Fibroblast of lung (primary cell): ENCODE measurements around the gene RXRA. TPM values are rescaled to one million over a fixed set of nuclear protein-coding genes. Genes with fewer than 3 reads are reported as not detected.

Experiments used
- DNase-seq, 2 donors: peaks; one replicate each; pipeline versions ENCODE4 v3.0.0 to v3.0.0-alpha.2; 2010; ENCODE audit warnings: low read depth in 2 of 2
- H2AFZ ChIP-seq: 2 replicates; pipeline ENCODE4 v1.5.1; 2012; ENCODE audit warnings: low read length, control low read depth, inconsistent platforms
- H3K27ac ChIP-seq: 2 replicates; pipeline ENCODE4 v1.5.1; 2011; ENCODE audit warnings: low read length, control low read depth; ENCODE audit not compliant: insufficient read depth
- H3K27me3 ChIP-seq: 2 replicates; pipeline ENCODE4 v1.5.1; 2011; ENCODE audit warnings: mild to moderate bottlenecking, low read length; ENCODE audit not compliant: control insufficient read depth, insufficient read depth
- H3K36me3 ChIP-seq: 2 replicates; pipeline ENCODE4 v1.5.1; 2011; ENCODE audit warnings: low read length; ENCODE audit not compliant: control insufficient read depth, insufficient read depth
- H3K4me1 ChIP-seq: 2 replicates; pipeline ENCODE4 v1.5.1; 2011; ENCODE audit warnings: low read length; ENCODE audit not compliant: control insufficient read depth, insufficient read depth; ENCODE audit errors: extremely low read depth
- H3K4me2 ChIP-seq: 2 replicates; pipeline ENCODE4 v1.5.1; 2011; ENCODE audit warnings: low read length, control low read depth; ENCODE audit not compliant: insufficient read depth; ENCODE audit errors: extremely low read depth
- H3K4me3 ChIP-seq, 4 experiments: fragments of 200-600 bp in 1 of 4; sonication (generic) in 1 of 4; replicated peaks in 1 of 4; 2 replicates each; pipeline ENCODE4 v1.5.1; 2011 to 2016; ENCODE audit warnings: low read length in 4 of 4, low read depth in 3 of 4, mild to moderate bottlenecking in 3 of 4, control low read depth in 2 of 4, inconsistent platforms in 1 of 4, mixed read lengths in 1 of 4; ENCODE audit not compliant: insufficient read depth in 1 of 4; ENCODE audit errors: control extremely low read depth in 1 of 4
- H3K79me2 ChIP-seq: 2 replicates; pipeline ENCODE4 v1.5.1; 2012; ENCODE audit warnings: mild to moderate bottlenecking, low read length, inconsistent platforms; ENCODE audit not compliant: control insufficient read depth, insufficient read depth
- H3K9ac ChIP-seq: 2 replicates; pipeline ENCODE4 v1.5.1; 2011; ENCODE audit warnings: mild to moderate bottlenecking, low read length, control low read depth; ENCODE audit not compliant: insufficient read depth
- H3K9me3 ChIP-seq: 2 replicates; pipeline ENCODE4 v1.5.1; 2012; ENCODE audit warnings: low read depth, low read length; ENCODE audit not compliant: control insufficient read depth, insufficient read depth
- H4K20me1 ChIP-seq: 2 replicates; pipeline ENCODE4 v1.5.1; 2011; ENCODE audit warnings: low read length; ENCODE audit not compliant: control insufficient read depth, insufficient read depth; ENCODE audit errors: extremely low read depth
- EZH2 ChIP-seq: IDR thresholded peaks from 2 replicates; pipeline ENCODE4 v1.5.1; 2012; ENCODE audit warnings: low read length, control low read depth, mild to moderate bottlenecking; ENCODE audit errors: missing control alignments
- polyA plus RNA-seq, 2 donors: library from polyadenylated mRNA; depleted of rRNA in 1 of 2; stranded (reverse) in 1 of 2; unstranded in 1 of 2; fragments of >200 nt; gene quantifications; 2 replicates each; pipeline ENCODE4 v1.2.1, GENCODE V29; 2011 to 2012; ENCODE audit warnings: missing spikeins in 1 of 2
- total RNA-seq: library from RNA; depleted of rRNA; stranded (reverse); fragments of >200 nt; gene quantifications from 2 replicates; pipeline ENCODE4 v1.2.1, GENCODE V29; 2014
- TF ChIP-seq, protein P1 (sequence below), 2 donors: IDR thresholded peaks in 1 of 2; conservative IDR thresholded peaks in 1 of 2; 1 replicate in 1 of 2; 2 replicates in 1 of 2; pipeline ENCODE4 v1.5.1; 2011 to 2012; ENCODE audit warnings: low read length in 2 of 2, control low read depth in 1 of 2, inconsistent platforms in 1 of 2, low read depth in 1 of 2, mild to moderate bottlenecking in 1 of 2

Gene RXRA
- total and polyA plus RNA-seq, 2 donors (not counting 1 experiment from before 2014, with no cell fraction given): 13.3 to 14.9 TPM

DNA sequence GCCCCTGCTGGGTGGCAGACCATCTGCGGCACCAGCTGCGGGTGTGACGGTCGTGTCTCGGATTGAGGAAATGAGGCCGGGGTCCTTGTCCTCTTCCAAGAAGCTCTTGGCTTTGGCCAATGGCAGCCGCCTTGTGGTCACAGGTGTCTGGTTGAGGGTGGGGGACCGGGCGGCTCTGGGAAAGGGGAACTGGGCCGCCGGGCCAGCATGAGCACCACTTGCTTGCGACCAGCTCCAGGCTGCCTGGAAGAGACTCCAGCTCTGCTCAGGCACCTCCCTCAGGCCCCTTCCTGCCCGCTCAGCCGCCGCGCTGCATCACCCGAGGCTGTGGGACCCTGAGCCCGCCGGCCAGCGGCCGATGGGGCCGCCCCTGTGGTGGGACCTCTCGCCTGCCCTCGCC, 59.7 kb downstream of the RXRA start:
- H3K36me3 ChIP-seq: no peaks in the 10 kb centered on the region
- H3K9me3 ChIP-seq: no peaks in the 10 kb centered on the region
- no peak overlapping the region for H3K9ac ChIP-seq
- DNase-seq: no peak
- no peak overlapping the region for H3K4me3 ChIP-seq
- no peak overlapping the region for H3K27ac ChIP-seq
- no peaks in the 10 kb centered on the region for H4K20me1 ChIP-seq
- peaks cover 10% of the 10 kb centered on the region for H3K79me2 ChIP-seq
- no peak overlapping the region for H2AFZ ChIP-seq
- H3K4me1 ChIP-seq: no peaks in the 10 kb centered on the region
- H3K4me2 ChIP-seq: no peak overlapping the region
- H3K27me3 ChIP-seq: no peaks in the 10 kb centered on the region
- TF ChIP-seq, protein P1, sequence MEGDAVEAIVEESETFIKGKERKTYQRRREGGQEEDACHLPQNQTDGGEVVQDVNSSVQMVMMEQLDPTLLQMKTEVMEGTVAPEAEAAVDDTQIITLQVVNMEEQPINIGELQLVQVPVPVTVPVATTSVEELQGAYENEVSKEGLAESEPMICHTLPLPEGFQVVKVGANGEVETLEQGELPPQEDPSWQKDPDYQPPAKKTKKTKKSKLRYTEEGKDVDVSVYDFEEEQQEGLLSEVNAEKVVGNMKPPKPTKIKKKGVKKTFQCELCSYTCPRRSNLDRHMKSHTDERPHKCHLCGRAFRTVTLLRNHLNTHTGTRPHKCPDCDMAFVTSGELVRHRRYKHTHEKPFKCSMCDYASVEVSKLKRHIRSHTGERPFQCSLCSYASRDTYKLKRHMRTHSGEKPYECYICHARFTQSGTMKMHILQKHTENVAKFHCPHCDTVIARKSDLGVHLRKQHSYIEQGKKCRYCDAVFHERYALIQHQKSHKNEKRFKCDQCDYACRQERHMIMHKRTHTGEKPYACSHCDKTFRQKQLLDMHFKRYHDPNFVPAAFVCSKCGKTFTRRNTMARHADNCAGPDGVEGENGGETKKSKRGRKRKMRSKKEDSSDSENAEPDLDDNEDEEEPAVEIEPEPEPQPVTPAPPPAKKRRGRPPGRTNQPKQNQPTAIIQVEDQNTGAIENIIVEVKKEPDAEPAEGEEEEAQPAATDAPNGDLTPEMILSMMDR (conservative IDR thresholded peaks at IDR 0.05 in 1 of 2, IDR thresholded peaks at IDR 0.05 in 1 of 2; ENCODE audit: low read depth in 1 of 2, low read length in 2 of 2): no peak
- no peak for TF ChIP-seq EZH2

DNA sequence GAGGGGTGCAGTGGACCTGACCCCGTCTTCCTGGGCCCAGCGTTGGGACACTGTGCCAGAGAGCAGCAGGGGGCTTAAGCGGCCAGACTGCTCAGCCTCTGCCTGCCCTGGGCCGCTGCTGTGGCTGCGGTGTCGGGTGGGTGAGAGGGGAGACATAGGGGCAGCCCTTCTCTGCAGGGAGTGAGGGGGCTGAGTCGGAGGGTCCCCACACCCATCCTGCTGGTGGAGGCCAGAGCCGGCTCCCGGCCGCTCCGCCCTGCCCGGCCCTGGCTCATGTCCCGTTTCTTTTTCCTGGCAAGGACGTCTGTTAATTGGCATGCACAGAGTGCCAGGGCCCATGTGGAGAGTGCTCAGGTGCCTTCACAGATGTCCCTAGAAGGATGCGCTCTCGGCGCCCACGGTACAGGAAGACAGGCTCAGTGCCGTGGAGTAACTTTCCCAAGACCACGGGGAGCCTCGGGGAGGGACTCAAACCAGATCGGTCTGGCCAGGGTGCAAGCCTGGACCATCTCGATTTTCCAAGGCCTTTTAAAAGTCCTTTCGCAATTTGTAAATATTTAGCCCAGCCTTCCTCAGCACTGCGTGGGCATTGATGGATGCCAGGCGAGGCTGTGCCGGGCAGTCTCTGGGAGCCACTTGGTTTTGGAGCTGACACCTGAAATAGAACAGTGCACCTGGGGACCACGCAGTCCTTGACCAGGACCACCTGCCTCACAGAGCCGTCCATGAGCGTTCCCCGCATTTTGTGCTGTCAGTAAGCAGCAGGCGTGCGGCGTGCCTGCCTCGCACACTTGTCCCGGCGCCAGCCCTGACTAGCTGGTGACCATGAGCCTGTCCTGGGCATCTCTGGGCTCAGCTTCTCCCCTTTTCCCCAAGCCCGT, 60.9 kb downstream of the RXRA start:
- TF ChIP-seq EZH2: no peak
- TF ChIP-seq, protein P1 (conservative IDR thresholded peaks at IDR 0.05 in 1 of 2, IDR thresholded peaks at IDR 0.05 in 1 of 2; ENCODE audit: low read depth in 1 of 2, low read length in 2 of 2): no peak
- no peak overlapping the region for H3K9ac ChIP-seq
- no peaks in the 10 kb centered on the region for H3K27me3 ChIP-seq
- H3K27ac ChIP-seq: no peak overlapping the region
- H3K4me3 ChIP-seq: no peak overlapping the region
- H3K79me2 ChIP-seq: peaks cover 10% of the 10 kb centered on the region
- no peaks in the 10 kb centered on the region for H3K4me1 ChIP-seq
- no peak overlapping the region for H3K4me2 ChIP-seq
- H2AFZ ChIP-seq: no peak overlapping the region
- H3K36me3 ChIP-seq: no peaks in the 10 kb centered on the region
- no peaks in the 10 kb centered on the region for H4K20me1 ChIP-seq
- peak in 1 of 2 donors; percentile 31 for DNase-seq
- no peaks in the 10 kb centered on the region for H3K9me3 ChIP-seq

DNA sequence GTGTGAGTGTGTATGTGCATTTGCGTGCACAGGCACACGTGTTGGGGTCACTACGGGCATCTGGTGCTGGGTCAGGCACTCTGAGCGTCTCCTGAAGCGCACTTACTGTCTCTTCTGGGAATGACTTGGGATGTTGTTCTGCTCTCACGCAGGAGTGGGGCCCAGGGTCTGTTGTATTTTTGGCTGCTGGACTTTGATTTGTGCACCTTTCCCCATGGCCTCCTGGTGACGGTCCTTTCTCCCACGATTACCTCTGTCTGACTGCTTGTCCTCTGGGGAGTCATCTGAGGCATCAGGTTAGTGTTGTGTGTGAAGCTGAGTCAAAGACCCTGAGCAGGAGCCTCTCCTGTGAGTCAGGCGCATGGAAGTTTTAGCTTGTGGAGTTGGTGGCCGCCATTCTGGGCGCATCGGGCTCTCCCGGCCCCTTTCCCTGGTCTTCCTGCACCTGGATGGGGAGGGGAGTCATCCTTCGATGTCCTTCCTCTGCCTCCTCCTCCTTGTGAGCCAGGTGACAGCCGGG, 62.1 kb downstream of the RXRA start:
- no peak overlapping the region for H3K4me3 ChIP-seq
- no peaks in the 10 kb centered on the region for H4K20me1 ChIP-seq
- no peaks in the 10 kb centered on the region for H3K27me3 ChIP-seq
- H2AFZ ChIP-seq: no peak overlapping the region
- no peak overlapping the region for H3K4me2 ChIP-seq
- peak in 1 of 2 donors; percentile 44 for DNase-seq
- H3K4me1 ChIP-seq: no peaks in the 10 kb centered on the region
- no peaks in the 10 kb centered on the region for H3K36me3 ChIP-seq
- TF ChIP-seq EZH2: no peak
- TF ChIP-seq, protein P1 (conservative IDR thresholded peaks at IDR 0.05 in 1 of 2, IDR thresholded peaks at IDR 0.05 in 1 of 2; ENCODE audit: low read depth in 1 of 2, low read length in 2 of 2): no peak
- no peaks in the 10 kb centered on the region for H3K9me3 ChIP-seq
- no peak overlapping the region for H3K9ac ChIP-seq
- peaks cover 12% of the 10 kb centered on the region for H3K79me2 ChIP-seq
- no peak overlapping the region for H3K27ac ChIP-seq
